Activated T-cell treated with anti-CD3 and anti-CD28 coated beads, Interleukin-2, amount 50 U/mL, for 48 hours (primary cell): ENCODE data around the gene RAB36.

Experiments used
- DNase-seq, 2 experiments: peaks; one replicate each; pipeline ENCODE4 v3.0.0-alpha.2; 2020

Gene RAB36

DNA sequence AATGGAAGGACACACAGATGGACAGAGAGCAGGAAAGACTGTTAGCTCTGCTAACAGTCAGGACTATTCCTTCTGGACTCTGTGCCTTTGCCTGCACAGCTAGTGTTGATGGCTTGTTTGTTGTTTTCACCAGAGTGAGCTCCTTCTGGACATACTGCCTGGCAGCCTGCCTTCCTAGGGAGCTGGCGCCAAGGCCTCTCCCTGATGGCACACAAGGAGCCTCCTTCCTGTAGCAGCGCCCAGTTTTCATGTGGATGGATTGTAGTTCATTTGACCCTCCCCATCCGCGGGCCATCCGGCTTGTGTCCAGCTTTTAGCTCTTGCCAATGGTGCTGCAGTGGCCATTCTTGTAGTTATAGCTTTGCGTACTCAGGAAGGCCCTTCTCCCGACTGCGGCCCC is 18.4 kb downstream of the RAB36 start:
- no peak for DNase-seq

GRCh38 chr22:23164091-23164490 is 18.8 kb downstream of the RAB36 start:
- no peak for DNase-seq

DNA sequence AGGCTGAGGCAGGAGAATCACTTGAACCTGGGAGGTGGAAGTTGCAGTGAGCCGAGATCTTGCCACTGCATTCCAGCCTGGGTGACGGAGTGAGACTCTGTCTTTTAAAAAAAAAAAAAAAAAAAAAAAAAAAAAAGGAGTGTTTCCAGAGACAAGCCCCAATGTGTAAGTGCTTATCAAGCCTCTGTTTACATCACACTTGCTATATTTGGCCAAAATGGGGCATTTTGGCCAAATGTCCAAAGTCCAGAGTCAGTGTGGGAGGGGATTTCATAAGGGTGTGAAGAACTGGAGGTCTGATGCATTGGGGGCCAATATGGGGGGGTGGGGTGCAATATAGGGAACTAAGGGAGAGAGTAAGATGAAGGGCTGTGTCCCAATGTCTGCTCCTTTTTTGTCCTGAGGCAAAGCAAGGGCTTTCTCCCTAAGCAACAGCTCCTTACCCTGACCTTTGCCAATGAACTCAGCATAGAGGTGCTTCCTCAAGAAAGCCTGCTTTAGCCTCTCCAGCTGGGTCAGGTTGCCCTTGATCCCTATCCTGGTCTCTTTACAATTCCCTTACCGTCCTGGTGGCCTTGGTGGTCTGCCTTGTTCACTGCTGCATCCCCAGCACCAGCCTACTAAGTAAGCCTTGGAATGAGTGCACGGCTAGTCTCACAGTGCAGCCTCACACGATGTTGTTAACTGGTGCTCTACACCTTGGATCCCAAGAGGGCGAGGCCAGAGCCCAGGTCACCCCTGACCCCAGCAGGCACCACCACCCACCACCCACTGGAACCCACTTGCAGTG is 21.0 kb downstream of the RAB36 start:
- DNase-seq, result no peak

DNA sequence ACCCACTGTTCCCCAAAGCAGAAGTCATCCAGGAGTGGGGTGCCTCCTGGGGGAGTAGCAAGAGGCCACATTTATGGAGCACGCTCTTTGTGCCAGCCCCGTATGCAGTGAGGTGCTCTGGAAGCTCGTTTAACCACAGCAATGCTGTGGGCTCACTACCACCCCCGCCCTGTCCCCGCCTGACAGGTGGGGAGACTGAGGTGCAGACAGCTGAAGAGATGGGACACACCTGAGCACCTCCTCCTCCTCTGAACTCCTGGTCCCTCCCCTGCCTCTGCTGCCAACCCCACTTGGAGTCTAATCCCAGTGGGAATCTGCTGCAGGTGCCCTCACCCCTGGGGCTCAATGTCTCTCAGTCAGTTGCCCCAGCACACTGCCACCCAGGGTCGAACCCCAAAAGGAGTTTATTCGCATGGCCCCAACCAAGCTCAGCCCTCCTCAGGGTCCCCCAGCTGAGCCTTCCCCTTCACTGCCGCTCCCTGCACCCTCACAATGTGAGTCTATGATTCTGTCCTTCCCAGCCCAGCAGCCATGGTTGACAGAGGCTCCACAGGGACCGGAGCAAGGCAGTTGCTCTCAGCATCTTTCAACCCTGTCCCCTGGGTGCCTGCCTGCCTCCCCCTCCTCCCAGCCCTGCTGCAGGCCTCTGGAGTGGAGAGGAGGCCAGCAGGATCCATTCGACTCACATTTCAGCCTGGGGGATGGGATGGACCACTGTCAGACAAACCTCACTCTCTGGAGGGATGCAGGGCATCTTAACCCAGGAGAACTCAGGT is 21.8 kb downstream of the RAB36 start:
- no peak for DNase-seq

GRCh38 chr22:23168391-23169042 is 23.2 kb downstream of the RAB36 start:
- DNase-seq, result no peak

- DNase-seq, result no peak
Observed at GRCh38 chr22:23169043-23169406, 23.7 kb downstream of the RAB36 start.

GRCh38 chr22:23175817-23176644 is 30.8 kb downstream of the RAB36 start:
- no peak for DNase-seq

GRCh38 chr22:23176645-23177027 is 31.4 kb downstream of the RAB36 start:
- DNase-seq, result no peak

DNA sequence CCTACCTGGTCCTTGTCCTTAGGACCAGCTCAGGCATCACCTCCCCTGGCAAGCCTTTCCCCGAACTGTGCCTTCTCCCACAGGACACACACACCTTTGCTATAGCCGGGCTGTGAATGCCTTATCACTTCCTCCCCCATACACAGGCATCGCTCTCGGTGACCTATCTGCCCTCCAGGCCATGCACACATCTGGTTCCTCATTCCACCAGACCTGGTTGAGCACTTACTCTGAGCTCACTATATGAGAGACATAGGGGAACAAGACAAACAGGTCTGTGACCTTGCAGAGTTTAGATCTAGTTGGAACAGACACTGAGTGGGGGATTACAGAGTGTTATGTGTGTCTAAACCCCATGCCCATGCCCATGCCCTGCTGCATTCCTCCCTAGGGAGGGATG is 31.9 kb downstream of the RAB36 start:
- DNase-seq, result no peak

GRCh38 chr22:23178512-23179254 is 33.4 kb downstream of the RAB36 start:
- peak; percentile 69 to 76 for DNase-seq

DNA sequence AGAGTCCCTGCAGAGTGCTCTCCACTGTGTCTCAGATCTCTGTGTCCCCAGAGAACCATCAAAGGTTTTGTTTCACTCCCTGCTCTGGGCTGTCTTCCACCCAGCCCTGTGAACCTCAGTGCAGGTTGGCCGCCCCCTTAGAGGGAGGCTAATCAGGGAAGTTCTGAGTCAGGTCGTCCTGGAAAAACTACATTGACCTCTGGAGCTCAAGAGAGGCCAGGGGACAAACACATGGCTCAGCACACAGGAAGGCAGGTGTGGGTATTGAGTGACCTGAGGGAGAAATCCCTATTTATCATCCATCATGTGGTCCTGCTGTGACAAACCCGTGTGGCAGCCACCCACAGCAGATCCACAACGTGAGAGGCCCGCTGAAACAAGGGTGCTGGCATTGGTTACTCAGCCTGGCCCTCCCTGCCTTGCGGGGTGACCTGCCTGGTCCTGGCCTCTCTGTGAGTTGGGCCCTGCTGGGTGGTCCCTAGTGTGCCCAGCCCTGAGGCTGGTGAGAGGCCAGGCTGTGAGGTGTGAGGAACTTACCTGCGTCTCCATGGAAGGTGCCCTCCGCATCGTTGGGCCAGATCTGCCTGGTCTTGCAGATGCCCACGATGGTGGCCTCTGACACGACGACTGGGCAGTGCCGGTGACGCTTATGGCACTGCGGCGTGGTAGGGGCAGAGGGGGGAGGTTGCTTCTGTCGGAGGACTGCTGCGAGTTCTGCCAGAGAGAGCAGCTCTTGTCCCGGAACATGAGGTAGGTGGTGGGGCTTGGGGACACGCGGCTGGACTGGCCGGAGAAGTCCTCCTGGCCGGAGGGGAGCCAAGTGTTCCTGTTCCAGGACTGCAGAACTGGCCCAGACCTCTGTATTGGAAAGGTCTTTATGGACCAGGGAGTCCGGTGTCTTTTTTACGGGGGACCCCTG is 34.4 kb downstream of the RAB36 start:
- DNase-seq, result peak; percentile 51 to 56

GRCh38 chr22:23180301-23180892 is 35.1 kb downstream of the RAB36 start, which contains the start of gene BCR:
BCR (plus strand) TSS chr22:23180509; CDS start chr22:23180961, 452 bp downstream.
- DNase-seq, result peak; percentile 56 to 70

DNA sequence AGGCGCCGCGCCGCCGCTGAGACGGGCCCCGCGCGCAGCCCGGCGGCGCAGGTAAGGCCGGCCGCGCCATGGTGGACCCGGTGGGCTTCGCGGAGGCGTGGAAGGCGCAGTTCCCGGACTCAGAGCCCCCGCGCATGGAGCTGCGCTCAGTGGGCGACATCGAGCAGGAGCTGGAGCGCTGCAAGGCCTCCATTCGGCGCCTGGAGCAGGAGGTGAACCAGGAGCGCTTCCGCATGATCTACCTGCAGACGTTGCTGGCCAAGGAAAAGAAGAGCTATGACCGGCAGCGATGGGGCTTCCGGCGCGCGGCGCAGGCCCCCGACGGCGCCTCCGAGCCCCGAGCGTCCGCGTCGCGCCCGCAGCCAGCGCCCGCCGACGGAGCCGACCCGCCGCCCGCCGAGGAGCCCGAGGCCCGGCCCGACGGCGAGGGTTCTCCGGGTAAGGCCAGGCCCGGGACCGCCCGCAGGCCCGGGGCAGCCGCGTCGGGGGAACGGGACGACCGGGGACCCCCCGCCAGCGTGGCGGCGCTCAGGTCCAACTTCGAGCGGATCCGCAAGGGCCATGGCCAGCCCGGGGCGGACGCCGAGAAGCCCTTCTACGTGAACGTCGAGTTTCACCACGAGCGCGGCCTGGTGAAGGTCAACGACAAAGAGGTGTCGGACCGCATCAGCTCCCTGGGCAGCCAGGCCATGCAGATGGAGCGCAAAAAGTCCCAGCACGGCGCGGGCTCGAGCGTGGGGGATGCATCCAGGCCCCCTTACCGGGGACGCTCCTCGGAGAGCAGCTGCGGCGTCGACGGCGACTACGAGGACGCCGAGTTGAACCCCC is 35.8 kb downstream of the RAB36 start:
- peak; percentile 47 to 69 for DNase-seq

DNA sequence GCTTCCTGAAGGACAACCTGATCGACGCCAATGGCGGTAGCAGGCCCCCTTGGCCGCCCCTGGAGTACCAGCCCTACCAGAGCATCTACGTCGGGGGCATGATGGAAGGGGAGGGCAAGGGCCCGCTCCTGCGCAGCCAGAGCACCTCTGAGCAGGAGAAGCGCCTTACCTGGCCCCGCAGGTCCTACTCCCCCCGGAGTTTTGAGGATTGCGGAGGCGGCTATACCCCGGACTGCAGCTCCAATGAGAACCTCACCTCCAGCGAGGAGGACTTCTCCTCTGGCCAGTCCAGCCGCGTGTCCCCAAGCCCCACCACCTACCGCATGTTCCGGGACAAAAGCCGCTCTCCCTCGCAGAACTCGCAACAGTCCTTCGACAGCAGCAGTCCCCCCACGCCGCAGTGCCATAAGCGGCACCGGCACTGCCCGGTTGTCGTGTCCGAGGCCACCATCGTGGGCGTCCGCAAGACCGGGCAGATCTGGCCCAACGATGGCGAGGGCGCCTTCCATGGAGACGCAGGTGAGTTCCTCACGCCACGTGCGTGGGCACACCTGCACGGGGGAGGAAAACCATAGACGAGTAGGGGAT is 36.5 kb downstream of the RAB36 start:
- peak; percentile 41 to 51 for DNase-seq

DNA sequence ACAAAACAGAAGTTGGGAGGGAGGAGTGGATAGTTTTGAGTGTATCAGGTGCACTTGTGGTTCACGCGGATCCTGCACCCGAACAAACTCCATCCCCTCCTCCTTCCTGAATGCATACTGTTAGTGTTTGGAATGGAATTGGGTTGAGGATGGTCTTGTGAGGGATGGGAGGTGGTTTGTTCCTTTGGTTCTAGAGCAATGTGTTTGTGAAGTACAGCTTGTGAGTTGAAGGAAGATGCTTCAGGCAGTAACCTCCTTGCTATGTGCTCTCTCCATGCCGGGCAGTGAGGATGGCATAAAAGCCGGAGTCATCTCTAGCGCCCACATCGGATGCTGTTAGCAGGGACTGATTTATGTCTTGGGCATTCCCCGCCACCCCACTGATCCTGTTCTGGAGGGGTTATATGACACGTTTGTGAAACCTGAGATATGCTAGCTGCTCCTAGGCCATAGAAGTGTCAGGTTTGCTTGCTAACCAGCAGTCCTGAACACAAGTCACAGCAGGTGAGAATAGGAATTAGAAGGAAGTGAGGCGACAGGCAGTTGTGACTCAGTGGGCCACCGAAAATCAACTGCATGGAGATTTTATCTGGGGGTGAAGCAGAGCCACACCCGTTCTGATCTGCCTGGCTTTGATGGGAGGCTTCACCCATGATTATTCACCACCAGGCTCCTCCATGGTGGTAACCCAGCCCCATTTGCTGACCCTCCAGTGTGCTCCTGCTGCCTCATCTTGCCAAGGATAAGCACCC is 37.2 kb downstream of the RAB36 start:
- peak; percentile 79 to 81 for DNase-seq

DNA sequence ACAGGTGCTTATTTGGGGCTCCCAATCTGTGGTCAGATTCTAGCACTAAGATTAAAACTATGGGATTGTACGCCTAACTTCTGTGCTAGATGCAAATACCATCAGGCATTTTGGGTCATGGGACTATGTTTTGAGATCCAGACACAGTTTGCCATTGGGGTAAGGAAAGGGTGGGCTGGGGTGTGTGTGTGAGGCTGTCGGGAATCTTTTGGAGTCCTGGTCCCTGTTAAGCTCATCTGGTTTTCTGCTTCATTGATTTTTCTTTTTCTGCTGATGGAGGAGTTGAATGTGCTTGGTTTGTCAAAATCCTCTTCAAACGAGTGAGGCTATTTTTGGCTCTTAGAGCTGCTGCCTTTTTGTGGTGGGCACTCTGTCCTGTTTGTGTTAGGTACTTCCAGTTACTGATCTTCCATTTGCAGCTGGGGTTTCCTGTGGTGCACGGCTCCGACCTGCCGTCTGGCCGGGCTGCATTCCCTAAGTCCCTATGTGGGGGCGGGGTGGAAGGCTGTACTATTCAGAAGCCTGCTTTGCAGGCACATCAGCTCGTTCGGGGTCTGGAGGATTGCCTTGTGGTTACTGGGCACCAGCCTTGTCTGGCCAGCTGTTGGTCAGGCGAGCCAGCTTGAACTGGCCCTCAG is 37.9 kb downstream of the RAB36 start:
- no peak for DNase-seq

DNA sequence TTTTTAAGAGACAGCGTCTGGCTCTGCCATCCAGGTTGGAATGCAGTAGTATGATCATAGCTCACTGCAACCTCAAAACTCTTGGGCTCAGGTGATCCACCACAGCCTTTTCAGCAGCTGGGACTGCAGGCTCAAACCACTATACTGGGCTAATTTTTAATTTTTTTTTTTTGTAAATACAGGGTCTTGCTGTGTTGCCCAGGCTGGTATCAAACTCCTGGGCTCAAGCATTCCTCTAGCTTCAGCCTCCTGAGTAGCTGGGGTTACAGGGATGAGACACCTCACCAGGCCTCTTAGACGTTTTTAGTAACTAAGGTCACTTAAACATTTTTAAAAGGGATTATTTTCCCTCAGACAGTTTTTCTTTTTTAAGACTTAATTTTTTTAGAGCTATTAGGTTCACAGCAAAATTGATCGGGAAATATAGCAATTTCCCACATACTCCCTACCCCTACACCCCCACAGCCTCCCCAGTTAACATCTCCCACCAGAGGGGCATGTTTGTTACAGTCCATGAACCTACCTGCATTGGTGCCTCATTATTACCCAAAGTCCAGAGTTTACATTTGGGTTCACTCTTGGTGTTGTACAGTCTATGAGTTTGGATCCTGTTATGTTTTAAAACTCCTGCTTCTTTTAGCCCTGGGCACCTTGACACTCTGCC is 39.0 kb downstream of the RAB36 start:
- no peak for DNase-seq
